ENCODE measurements around the gene CNGA2.
A peak's percentile ranks its signal among the peaks of the same experiment; 100 is the strongest.
"Not testable (repeated sequence)": the region's sequence is repeated elsewhere in the genome, so short reads cannot be mapped to it uniquely, and the experiment has no call there.

Gene CNGA2

DNA sequence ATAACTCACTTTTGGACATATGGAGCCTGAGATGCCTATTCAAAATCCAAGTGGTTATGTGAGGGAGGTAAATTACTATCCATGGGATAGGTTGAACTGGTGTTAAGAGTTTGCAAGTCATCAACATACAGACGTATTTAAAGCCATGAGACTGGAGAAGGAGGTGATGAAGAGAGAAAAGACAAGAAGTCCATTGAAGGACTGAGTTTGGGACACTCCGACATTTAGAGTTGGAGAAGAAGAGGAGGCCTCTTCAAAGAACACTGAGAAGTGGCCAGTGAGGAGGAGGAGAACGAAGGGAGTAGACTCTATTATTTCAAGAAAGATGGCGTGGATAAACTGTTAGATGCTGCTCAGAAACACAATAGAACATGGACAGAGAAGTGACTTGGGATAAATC lies at the start of gene CNGA2:
Gene CNGA2 (plus strand): TSS at position 301 of the 400 bp plus-strand sequence. CDS start 3,738 bp downstream, outside the sequence.
- DNase-seq (ENCODE audit: low read depth) = no peak

DNA sequence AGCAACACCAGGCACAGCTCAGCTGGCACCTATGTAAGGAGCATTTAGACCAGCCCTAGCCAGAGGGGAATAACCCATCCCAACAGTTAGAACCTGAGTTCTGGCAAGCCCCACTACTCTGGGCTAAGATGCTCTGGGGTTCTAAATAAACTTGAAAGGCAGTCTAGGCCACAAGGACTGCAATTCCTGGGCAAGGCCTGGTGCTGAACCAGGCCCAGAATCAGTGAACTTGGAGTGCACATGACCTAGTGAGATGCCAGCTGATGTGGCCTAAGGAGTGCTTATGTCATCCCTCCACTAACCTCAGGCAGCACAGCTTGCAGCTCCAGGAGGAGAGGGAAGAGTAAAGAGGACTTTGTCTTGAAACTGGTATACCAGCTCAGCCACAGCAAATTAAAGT lies 46.9 kb upstream of the CNGA2 start:
- no peak for DNase-seq (ENCODE audit: low read depth)

DNA sequence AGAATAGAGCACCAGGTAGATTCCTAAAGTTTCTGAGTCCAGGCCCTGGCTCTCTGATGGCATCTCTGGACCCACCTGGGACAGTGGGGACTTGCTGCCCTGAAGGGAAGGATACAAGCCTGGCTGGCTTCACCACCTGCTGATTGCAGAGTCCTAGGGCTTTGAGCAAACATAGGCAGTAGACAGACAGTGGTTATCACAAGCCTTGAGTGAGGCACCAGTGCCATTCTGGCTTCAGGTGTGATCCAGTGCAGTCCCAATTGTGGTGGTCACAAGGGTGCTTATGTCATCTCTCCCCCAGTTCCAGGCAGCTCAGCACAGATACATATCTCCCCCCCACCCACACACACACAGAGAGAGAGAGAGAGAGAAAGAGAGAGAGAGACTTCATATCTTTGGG lies 45.9 kb upstream of the CNGA2 start:
- no peak for DNase-seq (ENCODE audit: low read depth)

DNA sequence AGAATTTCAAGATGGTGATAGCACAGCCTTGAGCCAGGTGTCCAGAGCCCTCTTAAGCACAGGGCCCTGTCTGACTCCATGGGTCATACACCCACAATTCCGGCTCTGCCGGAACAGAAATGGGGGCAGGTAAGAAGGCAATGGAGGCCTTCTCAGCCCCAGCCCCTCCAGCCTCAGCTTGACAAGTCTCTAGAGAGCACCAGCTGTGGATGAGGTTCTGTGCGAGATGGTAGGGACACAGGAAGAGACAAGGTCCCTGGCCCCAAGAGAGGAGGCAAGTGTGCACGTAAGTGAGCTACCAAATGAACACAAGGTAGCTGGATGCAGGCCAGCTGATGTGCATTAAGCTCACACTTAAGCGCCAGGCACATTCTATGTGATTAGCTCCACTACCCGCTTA lies 41.7 kb upstream of the CNGA2 start:
- DNase-seq (ENCODE audit: low read depth) = no peak

DNA sequence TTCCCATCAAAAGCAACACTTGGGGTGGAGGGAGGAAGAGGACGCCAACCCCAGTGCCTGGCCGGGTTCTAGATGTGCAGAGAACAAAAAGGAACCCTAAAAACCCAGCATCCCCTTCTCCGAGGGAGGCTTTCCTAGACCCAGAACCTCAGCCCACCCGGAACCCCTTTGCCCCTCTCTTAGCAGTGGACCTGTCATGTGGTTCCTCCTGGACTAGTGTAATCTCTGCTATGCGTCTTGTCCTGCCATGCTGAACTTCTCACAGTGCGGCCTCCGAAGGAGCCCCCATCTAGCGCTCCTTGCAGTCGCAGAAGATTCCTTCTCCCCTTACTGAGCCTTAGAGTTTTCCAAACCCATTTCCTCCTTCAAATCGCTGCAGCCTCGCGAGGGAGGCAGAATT lies 40.4 kb upstream of the CNGA2 start:
- DNase-seq (ENCODE audit: low read depth) = no peak

DNA sequence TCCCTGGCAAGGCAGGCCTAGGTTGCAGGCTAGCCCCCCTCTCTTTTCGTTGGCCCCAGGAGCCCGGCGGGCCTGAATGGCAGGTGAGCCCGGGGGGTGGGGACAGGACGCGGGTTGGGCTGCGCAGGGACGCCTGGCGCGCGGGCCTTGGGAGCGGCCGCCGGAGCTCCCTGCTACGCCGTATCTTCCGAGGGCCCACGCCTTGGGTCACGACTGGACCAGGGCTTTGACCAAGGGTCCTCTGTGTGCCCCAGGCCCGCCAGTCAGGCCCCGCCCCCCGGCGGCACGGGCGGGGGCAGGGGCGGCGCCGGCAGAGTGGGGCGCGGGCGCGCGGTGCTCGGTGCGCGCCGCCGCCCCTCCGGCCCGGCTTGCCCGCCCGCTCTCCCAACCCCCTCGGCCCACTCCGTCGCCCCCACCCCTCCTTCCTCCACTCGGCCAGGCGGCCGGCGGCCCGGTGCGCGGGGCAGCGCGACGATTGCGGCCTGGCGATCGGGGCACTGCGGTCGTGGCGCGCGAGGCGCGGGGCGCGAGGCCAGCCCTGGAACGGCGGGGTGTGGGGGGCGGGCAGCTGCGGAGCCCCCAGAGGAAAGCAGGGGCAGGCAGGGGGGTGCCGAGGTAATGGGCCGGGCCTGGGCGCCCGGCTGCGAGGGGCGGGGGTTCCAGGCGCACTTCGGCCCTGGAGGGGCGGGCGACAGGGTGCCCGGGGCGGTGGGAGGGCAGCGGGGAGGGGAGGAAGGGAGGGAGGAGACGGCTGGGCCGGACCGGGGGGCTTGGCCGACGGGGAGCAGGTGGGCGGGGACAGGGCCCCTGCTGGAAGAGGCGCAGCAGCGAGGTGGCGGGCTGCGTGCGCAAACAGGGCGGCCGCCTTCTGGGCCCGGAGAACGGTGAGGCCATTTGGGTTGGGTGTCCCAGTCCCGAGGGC lies 39.6 kb upstream of the CNGA2 start, which contains the start of gene PRRG3:
Gene PRRG3 (plus strand): TSS at position 798 of the 922 bp plus-strand sequence. CDS start 3,357 bp downstream, outside the sequence.
- no peak for DNase-seq (ENCODE audit: low read depth)

DNA sequence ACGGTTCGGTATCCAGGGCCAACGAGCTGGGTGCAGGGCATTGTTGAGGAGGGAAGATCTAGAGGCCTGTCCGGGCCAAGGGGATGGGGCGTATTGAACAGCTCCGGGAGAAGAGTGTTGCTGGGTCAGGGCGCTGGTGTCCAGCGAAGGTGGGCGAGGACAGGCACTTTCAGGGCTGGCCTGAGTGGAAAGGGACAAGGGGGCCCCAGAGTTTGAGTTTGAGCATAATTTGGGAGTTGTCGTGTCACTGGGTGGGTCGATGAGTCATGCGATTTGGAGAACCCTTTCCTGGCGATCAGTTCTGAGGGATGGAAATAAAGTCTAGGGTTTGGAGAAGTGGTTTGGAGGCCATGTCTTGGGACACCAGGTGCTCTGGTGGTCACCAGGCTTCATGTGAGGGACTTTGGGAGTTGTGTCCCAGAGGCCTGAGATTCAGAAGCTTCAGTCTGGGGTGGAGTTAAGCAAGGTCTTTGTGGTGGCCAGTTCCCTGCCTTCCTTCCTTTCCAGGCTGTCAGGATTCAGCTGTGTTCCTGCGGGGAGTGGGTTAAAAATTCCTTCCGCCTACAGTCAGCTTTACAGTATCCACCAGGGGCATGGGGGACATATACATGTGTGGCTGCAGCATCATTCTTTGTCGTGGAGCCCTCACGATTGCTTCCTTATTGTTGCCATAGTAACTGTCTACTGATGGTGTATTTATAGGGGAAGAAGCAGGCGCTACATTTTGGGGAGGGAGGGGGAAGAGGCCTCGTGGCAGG lies 38.8 kb upstream of the CNGA2 start:
- no peak for DNase-seq (ENCODE audit: low read depth)

DNA sequence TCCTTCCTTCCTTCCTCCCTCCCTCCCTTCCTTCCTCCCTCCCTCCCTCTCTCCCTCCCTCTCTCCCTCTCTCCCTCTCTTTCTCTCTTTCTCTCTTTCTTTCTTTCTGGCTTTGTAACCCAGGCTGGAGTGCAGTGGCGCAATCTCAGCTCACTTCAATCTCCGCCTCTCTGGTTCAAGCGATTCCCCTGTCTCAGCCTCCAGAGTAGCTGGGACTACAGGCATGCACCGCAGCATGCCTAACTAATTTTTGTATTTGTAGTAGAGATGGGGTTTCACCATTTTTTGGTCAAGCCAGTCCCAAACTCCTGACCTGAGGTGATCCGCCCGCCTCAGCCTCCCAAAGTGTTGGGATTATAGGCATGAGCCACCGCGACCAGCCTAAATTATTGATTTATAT lies 37.5 kb upstream of the CNGA2 start:
- DNase-seq (ENCODE audit: low read depth) = not testable (repeated sequence)

DNA sequence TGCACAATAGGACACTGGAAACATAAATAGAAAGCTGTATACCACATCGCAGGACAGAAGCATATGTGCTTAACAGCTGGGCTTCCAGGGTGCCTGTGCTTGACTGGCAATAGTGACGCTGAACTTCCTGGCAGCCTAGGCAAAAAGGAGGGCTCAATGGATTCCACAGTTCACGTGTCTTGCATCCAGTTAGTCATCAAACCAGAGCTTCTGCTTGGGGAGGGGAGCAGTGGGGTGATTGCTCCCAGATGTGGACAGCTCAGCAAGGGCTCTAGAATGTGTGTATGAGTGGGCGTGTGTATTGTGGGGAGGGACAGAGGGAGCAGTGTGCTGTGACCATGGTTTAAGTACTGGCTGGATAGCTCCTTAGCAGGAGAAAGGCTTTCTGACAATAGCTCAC lies 37.0 kb upstream of the CNGA2 start:
- peak; percentile 3 for DNase-seq (ENCODE audit: low read depth)

DNA sequence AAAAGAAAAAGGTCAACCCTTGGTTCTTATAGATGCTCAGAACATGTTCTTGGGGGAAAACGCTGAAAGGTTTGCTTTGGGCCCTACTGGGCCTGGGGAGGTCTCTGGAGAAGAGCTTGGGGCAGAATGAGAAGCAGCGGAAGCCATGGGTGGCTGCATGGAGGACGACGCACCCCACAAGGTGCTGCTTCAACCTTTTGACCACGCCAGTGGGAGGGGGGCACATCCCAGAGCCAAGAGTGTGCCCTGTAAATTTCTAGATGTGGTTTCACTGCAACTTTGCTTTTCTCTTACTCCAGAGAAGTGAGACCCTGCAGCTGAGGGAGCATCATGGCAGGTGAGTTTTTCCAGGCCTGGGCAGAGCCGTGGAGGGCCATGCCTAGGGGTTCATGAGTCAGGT lies 36.1 kb upstream of the CNGA2 start:
- DNase-seq (ENCODE audit: low read depth) = no peak

DNA sequence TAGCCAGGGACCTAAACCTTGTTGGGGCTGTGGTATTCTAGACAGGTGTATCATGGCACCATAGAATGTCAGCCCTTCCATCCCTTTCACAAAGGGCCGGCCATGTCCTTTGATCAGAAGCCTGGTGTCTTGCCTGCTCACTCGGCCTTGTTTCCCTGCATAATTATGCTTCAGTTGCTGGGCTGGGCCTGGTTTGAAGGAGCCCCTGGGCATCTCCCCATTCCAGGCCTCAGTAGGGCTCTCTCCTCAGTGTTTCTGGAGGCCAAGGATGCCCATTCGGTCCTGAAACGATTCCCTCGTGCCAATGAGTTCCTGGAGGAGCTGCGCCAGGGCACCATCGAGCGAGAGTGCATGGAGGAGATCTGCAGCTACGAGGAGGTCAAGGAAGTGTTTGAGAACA lies 34.8 kb upstream of the CNGA2 start:
- no peak for DNase-seq (ENCODE audit: low read depth)

DNA sequence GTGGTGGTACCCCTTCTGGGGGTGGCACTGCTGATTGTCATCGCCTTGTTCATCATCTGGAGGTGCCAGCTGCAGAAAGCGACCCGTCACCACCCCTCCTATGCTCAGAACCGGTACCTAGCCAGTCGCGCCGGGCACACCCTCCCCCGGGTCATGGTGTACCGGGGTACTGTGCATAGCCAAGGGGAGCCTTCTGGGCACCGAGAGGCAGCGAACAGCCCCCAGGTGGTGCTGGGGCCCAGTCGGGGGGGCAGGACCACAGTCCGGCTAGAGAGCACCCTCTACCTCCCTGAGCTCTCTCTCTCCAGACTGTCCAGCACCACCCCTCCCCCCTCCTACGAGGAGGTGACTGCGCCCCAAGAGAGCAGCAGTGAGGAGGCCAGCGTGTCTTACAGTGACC lies 34.0 kb upstream of the CNGA2 start:
- DNase-seq (ENCODE audit: low read depth) = no peak

DNA sequence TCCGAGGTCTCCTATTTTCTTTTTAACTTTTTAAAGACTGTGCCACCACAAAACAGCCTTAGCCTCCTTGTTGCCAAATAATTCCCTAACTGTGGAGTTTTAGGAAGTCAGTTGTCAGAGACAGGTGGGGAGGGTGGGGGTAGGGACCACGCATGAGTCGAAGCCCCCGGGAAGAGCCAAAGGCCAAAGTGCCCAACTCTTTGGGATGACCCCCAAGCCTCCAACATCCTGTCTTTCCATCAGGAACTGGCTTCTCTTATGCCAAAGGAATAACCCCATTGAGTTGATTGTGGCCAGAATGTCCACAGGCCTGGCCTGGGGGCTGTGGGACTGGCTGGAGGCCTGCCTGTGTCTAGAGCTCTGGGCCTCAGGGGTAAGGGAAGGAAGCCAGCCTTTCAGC lies 33.5 kb upstream of the CNGA2 start:
- no peak for DNase-seq (ENCODE audit: low read depth)

DNA sequence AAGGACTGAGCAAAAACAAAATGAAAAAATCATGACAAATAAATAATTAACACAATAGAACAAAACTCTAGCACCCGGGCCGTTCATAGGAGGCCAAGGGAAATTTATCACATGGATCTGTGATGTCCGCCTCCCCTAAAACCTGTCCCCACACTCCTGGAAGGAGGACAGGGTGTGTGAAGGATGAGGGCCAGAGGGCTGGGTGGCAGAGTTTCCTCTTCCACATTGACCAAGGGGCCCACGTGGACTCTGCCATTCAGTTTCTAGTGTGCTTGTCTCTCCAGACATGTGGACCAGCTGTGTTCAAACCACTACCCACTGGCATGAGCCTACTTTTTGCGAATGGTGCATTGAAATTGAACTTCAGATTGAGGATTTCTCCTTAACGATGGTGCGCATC lies 33.0 kb upstream of the CNGA2 start:
- DNase-seq (ENCODE audit: low read depth) = no peak

DNA sequence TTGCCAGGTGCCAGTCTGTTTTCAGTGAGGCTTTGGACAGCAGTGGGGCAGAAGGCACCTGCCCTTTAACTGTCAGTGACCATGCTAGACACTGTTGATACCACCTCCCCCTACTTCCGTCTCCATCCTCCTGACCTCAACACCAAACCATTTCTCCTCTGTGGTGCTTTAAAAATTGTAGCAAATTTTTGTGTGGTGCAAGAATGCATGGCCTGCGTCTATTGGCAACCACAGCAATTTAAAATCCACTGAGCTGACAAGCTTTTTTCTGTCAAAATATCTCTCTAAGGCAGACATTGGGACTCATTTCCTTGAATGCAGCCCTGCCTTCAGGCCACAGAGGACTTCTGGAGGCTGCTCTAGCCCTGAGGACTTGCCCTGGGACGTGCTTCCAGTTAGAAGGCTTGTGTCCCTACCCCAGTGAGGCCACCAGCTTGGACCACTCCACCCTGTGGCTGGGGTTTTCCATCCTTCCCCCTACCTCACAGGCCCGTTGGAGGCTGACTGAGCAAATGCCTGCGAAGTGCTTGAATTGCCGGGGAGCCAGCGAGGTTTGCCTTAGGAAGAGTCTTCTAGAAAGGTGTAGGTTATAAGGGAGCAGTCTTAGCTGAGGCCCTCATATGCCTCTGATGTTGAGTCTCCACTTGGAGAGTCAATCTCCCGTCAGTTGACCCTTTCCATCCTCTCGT lies 32.4 kb upstream of the CNGA2 start:
- no peak for DNase-seq (ENCODE audit: low read depth)

DNA sequence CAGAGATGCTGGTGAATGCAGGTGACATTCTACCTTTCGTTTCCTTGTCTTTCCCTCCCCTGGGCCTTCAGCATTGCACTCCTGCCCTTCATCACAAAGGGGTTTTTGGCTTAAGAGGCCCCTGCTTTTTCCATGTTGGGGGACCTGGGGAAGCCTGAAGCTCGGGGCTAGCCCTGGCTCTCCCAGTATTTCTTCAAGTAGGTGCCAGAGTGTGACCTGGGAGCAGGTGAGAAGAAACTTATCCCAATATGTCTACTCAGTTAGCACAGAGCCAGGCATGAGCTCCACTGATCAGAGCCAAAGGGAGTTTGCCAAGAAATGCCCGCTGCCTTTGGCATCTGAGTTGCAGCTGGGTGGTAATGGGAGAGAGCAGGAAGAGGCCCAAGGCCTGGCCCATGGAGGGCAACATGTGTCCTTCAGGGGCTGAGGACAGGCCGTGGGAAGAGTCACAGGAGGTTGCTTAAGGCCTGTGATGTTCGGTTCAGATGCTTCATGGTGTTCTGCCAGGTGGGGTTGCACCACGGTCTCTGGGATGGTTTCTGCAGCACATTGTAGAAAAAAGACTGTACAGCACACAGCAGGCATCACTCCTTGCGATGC lies 31.7 kb upstream of the CNGA2 start:
- no peak for DNase-seq (ENCODE audit: low read depth)

DNA sequence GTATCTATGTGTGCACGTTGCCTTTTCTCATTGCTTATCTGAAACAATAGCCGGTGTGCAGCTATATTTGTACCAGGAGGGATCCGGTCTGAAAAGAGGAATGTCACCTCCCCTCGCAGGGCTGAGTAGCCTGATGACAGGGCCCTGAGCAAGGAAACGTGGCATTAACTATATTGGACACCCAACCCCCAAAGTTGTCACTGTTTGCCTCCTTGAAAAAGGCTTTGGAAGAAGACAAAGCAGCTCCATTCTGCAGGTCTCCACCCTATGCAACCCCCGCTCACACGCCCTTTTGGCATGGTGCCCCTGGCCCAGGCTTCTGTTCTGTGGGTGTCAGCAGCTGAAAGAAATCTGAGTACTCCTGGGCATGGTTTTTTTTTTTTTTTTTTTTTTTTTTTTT lies 31.1 kb upstream of the CNGA2 start:
- DNase-seq (ENCODE audit: low read depth) = no peak

DNA sequence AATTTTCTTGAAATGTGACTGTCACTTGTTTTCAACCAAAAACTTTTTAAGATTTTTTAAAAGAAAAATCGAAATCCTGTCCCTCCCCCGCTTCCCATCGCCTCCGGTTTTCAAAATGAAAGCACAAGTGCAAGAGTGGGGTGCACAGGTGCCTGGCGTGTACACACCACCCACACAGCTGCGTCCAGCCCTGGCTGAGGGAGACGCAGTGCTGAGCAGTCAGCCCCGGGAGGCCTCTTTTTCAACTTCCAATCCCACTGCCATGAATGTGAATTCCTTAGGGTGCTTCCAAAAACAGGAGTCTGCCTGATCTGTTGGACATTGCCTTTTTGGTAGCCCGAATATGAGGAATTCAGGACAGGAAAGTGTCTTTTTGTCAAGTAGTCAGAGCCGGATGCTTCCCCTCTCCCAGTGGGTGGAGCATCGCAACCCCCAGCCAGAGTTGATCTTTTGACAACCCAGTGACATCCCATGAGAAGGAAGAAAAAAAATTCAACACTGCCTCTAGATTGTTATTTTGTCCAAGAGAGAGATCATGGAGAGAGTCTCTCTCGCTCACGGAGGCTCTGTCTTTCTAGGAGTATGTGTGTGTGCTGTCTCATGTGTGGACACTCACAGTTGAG lies 30.4 kb upstream of the CNGA2 start:
- no peak for DNase-seq (ENCODE audit: low read depth)

DNA sequence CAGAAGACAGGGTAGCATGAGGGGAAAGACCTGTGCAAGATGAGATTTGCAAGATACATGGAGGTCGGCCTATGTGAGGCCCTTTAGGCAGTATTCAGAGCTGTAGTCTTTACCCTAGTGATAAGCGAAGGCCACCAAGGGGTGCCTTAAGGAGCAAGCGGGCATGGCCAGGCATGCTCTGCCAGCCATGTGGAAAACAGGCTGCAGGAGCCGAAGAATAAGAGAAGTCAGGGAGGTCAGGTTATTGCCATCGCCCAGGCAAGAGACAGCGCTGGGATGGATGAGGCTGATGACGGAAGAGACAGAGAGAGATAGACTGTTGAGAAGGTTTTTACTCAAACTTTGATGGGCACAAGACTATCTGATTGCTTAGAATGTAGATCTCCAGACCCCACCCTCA lies 25.7 kb upstream of the CNGA2 start:
- no peak for DNase-seq (ENCODE audit: low read depth)

DNA sequence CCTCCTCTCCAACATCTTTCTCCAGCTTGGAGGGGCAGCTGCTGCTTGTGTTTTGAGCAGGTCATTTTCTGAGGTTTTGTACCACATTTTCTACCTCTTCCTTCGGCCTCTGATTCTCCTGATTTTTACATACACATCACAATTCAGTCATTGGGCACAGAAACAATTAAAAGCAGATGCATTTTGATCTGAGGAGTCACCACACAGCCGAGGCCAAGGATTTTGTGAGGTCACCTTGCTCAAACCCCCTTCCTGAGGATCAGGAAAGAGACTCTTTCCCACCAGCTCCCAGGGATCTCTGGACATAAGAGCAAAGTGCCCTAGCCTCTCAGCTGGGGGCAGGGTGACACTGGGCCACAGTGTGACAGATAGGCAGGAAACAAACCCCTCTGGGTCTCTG lies 24.1 kb upstream of the CNGA2 start:
- DNase-seq (ENCODE audit: low read depth) = no peak

DNA sequence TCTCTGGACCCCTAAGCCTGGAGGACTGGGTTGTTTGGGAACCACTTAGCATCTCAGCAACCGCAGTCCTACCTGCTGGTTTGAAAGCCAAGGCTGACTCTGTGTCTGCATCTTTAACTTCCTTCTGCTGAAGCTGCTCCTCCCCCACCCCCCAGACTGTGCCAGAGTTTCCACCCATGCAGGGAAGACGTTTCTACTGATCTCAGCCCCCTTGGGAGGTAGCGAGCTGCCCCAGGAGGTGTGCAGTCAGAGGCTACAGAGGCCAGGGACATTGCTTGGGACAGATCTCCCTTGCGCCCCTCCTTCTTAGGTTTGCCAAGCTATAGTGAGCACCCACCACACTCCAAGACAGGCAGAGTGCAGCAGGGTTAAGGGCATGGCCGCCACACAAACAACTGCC lies 23.4 kb upstream of the CNGA2 start:
- DNase-seq (ENCODE audit: low read depth) = no peak

DNA sequence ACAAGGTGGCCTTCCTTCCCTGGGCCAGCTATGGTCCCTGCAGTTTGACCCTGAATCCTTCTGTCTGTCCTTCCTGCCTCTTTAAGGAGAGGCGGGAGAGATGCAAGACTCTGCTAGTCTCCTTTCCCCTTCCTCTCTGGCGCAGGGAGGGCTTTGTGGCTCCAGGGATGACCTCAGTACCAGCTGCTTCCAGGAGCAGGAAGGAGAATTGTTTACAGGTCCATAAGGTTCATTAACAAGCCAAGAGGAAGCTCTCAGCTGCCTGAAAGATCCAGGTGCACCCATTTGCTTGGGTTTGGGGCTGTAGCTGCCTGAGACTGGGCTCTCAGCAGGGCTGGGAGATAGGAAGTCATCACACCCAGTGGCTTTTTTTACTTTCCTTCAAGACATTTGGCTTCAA lies 22.8 kb upstream of the CNGA2 start:
- DNase-seq (ENCODE audit: low read depth) = no peak

Data from iris pigment epithelial cell (primary cell).